ENCODE data around the gene SLC7A11.

The SLC7A11 gene

GRCh38 chr4:138242076-138242833 is at the start of gene SLC7A11:
SLC7A11 (minus strand) TSS chr4:138242349; CDS start chr4:138242069, 280 bp downstream.
- DNase-seq (ENCODE audit: extremely low spot score) = peak; percentile 62
- TF ChIP-seq ZNF384 (IDR thresholded peaks at IDR 0.05) (peak; percentile 96), CTBP1 (IDR thresholded peaks at IDR 0.05; ENCODE audit: borderline replicate concordance) (peak; percentile 49), FOXK2 (IDR thresholded peaks at IDR 0.05) (peak; percentile 45; the same call in 1 of the 2 replicates), ARNT (IDR thresholded peaks at IDR 0.05) (no peak), PKNOX1 (IDR thresholded peaks at IDR 0.05) (peak; percentile 96), ELF4 (IDR thresholded peaks at IDR 0.05) (no peak), SUZ12 (IDR thresholded peaks at IDR 0.05) (no peak), TARDBP (IDR thresholded peaks at IDR 0.05) (no peak), FOXM1 (IDR thresholded peaks at IDR 0.05; ENCODE audit: borderline replicate concordance) (0 out of 2 replicates have a peak, but pooled peaks have one; percentile 20), BHLHE40 (IDR thresholded peaks at IDR 0.05; ENCODE audit: borderline replicate concordance) (no peak), FOXA1 (IDR thresholded peaks at IDR 0.05) (no peak), LEF1 (IDR thresholded peaks at IDR 0.05; ENCODE audit: borderline replicate concordance) (no peak), HDGF (IDR thresholded peaks at IDR 0.05; ENCODE audit: borderline replicate concordance) (no peak), L3MBTL2 (conservative IDR thresholded peaks at IDR 0.05) (peak; percentile 65), NFRKB (IDR thresholded peaks at IDR 0.05) (no peak)
- CTCF ChIA-PET = interaction anchor here (0.7 kb wide), 1 partner anchor 137 kb away, joined by 3 read pairs; no protein-coding TSS in a partner anchor
- POLR2A ChIA-PET = interaction anchor here (0.7 to 1.7 kb wide), 10 partner anchors 9 to 172 kb away, joined by 3 to 6 read pairs (median 4); no protein-coding TSS in a partner anchor

GRCh38 chr4:138291431-138291830 is 49.3 kb upstream of the SLC7A11 start:
- DNase-seq (ENCODE audit: extremely low spot score) = no peak
- TF ChIP-seq BHLHE40 (IDR thresholded peaks at IDR 0.05; ENCODE audit: borderline replicate concordance) (no peak), NFRKB (IDR thresholded peaks at IDR 0.05) (no peak), CTBP1 (IDR thresholded peaks at IDR 0.05; ENCODE audit: borderline replicate concordance) (no peak), FOXK2 (IDR thresholded peaks at IDR 0.05) (no peak), ARNT (IDR thresholded peaks at IDR 0.05) (no peak), SUZ12 (IDR thresholded peaks at IDR 0.05) (no peak), PKNOX1 (IDR thresholded peaks at IDR 0.05) (no peak), L3MBTL2 (conservative IDR thresholded peaks at IDR 0.05) (no peak), FOXM1 (IDR thresholded peaks at IDR 0.05; ENCODE audit: borderline replicate concordance) (no peak), HDGF (IDR thresholded peaks at IDR 0.05; ENCODE audit: borderline replicate concordance) (no peak), LEF1 (IDR thresholded peaks at IDR 0.05; ENCODE audit: borderline replicate concordance) (no peak), FOXA1 (IDR thresholded peaks at IDR 0.05) (no peak)
- ChIA-PET CTCF (no interaction called here), POLR2A (no interaction called here)

GRCh38 chr4:138290805-138291204 is 48.7 kb upstream of the SLC7A11 start:
- ChIA-PET CTCF (no interaction called here), POLR2A (no interaction called here)
- DNase-seq (ENCODE audit: extremely low spot score) = no peak

GRCh38 chr4:138279286-138279685 is 37.1 kb upstream of the SLC7A11 start:
- no peak for DNase-seq (ENCODE audit: extremely low spot score)
- ChIA-PET CTCF (no interaction called here), POLR2A (no interaction called here)
- no peak for TF ChIP-seq LEF1 (IDR thresholded peaks at IDR 0.05; ENCODE audit: borderline replicate concordance)
- no peak for TF ChIP-seq TARDBP (IDR thresholded peaks at IDR 0.05)
- TF ChIP-seq NFRKB (IDR thresholded peaks at IDR 0.05) = no peak
- TF ChIP-seq FOXM1 (IDR thresholded peaks at IDR 0.05; ENCODE audit: borderline replicate concordance) = no peak
- TF ChIP-seq SUZ12 (IDR thresholded peaks at IDR 0.05) = no peak
- no peak for TF ChIP-seq PKNOX1 (IDR thresholded peaks at IDR 0.05)
- no peak for TF ChIP-seq FOXK2 (IDR thresholded peaks at IDR 0.05)
- TF ChIP-seq HDGF (IDR thresholded peaks at IDR 0.05; ENCODE audit: borderline replicate concordance) = no peak
- no peak for TF ChIP-seq CTBP1 (IDR thresholded peaks at IDR 0.05; ENCODE audit: borderline replicate concordance)
- no peak for TF ChIP-seq FOXA1 (IDR thresholded peaks at IDR 0.05)

More at GRCh38 chr4:138290805-138291204, 48.7 kb upstream of the SLC7A11 start:
- no peak for TF ChIP-seq TARDBP (IDR thresholded peaks at IDR 0.05)
- no peak for TF ChIP-seq HDGF (IDR thresholded peaks at IDR 0.05; ENCODE audit: borderline replicate concordance)
- no peak for TF ChIP-seq FOXA1 (IDR thresholded peaks at IDR 0.05)
- no peak for TF ChIP-seq FOXK2 (IDR thresholded peaks at IDR 0.05)
- no peak for TF ChIP-seq BHLHE40 (IDR thresholded peaks at IDR 0.05; ENCODE audit: borderline replicate concordance)
- no peak for TF ChIP-seq ARNT (IDR thresholded peaks at IDR 0.05)
- no peak for TF ChIP-seq NFRKB (IDR thresholded peaks at IDR 0.05)
- no peak for TF ChIP-seq LEF1 (IDR thresholded peaks at IDR 0.05; ENCODE audit: borderline replicate concordance)
- no peak for TF ChIP-seq ZNF384 (IDR thresholded peaks at IDR 0.05)
- no peak for TF ChIP-seq SUZ12 (IDR thresholded peaks at IDR 0.05)
- no peak for TF ChIP-seq ELF4 (IDR thresholded peaks at IDR 0.05)
- TF ChIP-seq SP1 (IDR thresholded peaks at IDR 0.05) = no peak
- TF ChIP-seq FOXM1 (IDR thresholded peaks at IDR 0.05; ENCODE audit: borderline replicate concordance) = no peak
- TF ChIP-seq PKNOX1 (IDR thresholded peaks at IDR 0.05) = no peak
- TF ChIP-seq L3MBTL2 (conservative IDR thresholded peaks at IDR 0.05) = no peak
- no peak for TF ChIP-seq CTBP1 (IDR thresholded peaks at IDR 0.05; ENCODE audit: borderline replicate concordance)

- ChIA-PET CTCF (no interaction called here), POLR2A (no interaction called here)
- TF ChIP-seq NFRKB (IDR thresholded peaks at IDR 0.05) (no peak), FOXK2 (IDR thresholded peaks at IDR 0.05) (no peak), FOXM1 (IDR thresholded peaks at IDR 0.05; ENCODE audit: borderline replicate concordance) (no peak), L3MBTL2 (conservative IDR thresholded peaks at IDR 0.05) (no peak), CTBP1 (IDR thresholded peaks at IDR 0.05; ENCODE audit: borderline replicate concordance) (no peak), ELF4 (IDR thresholded peaks at IDR 0.05) (no peak), ZNF384 (IDR thresholded peaks at IDR 0.05) (no peak), LEF1 (IDR thresholded peaks at IDR 0.05; ENCODE audit: borderline replicate concordance) (no peak), PKNOX1 (IDR thresholded peaks at IDR 0.05) (no peak), BHLHE40 (IDR thresholded peaks at IDR 0.05; ENCODE audit: borderline replicate concordance) (no peak), SUZ12 (IDR thresholded peaks at IDR 0.05) (no peak)
- no peak for DNase-seq (ENCODE audit: extremely low spot score)
Measured at GRCh38 chr4:138277133-138277532, 35.0 kb upstream of the SLC7A11 start.
